HG02642 (cell line): ENCODE results near the gene LAMC3.
"Not testable (repeated sequence)": the region's sequence is repeated elsewhere in the genome, so short reads cannot be mapped to it uniquely, and the experiment has no call there.

Experiments
- ATAC-seq: cut with Tn5 transposase; IDR thresholded peaks from one replicate; pipeline ENCODE4 v1.9.1; 2021; ENCODE audit warnings: mild to moderate bottlenecking; ENCODE audit not compliant: unreplicated experiment, poor library complexity

The LAMC3 gene

DNA sequence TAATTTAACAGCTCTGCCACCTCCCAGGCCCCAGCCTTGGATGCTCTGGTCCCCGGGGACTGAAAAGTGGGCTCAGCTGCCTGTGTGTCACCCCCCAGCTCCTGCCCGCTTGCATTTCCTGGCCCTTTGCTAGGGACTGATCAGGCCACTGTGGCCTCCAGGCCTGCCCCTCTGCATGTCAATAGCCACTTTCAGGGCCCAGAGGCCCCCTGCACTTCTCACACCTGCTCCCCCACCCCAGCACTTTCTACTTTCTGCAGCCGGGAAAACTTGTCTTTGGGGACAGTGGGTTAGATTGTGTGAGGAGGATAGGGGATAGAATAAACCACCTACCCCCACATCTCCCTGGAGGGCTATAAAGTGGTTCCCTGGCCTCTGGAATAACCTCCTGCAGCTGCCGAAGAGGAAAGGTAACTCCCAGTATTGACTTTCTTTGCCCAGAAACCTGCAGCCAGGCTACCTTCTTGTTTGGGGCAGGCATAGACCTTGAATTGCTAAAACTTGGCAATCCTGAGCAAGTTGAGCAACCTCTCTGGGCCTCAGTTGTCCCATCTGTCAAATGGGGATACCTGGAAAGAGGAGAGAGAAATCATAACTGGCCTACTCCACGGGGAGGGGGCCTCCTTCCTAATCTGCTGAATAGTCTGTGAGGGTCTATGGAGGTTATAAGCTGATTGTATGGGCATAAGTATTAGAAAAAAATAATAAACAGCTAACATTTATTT is 95.2 kb downstream of the LAMC3 start:
- ATAC-seq = no peak

GRCh38 chr9:131105952-131106351 is 97.0 kb downstream of the LAMC3 start:
- ATAC-seq = no peak

DNA sequence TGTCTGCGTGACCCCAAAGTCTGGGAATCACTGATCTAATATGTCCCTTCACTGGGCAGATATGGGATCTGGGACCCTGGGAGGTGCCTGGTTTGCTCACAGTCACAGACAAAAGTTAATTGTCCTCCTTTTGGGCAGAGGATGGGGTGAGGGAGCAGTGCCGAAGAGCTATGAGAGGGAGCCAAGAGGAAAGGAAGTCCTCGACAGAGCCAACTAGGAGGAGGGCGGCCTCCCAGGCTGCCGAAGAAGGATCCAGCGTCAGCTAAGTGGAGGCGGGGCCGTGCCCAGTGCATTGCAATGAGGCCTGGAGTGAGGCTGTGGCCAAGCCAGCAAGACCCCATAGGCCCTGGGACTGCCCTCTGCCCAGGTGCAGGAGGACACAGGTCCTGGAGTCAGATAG is 98.8 kb downstream of the LAMC3 start:
- ATAC-seq = no peak

DNA sequence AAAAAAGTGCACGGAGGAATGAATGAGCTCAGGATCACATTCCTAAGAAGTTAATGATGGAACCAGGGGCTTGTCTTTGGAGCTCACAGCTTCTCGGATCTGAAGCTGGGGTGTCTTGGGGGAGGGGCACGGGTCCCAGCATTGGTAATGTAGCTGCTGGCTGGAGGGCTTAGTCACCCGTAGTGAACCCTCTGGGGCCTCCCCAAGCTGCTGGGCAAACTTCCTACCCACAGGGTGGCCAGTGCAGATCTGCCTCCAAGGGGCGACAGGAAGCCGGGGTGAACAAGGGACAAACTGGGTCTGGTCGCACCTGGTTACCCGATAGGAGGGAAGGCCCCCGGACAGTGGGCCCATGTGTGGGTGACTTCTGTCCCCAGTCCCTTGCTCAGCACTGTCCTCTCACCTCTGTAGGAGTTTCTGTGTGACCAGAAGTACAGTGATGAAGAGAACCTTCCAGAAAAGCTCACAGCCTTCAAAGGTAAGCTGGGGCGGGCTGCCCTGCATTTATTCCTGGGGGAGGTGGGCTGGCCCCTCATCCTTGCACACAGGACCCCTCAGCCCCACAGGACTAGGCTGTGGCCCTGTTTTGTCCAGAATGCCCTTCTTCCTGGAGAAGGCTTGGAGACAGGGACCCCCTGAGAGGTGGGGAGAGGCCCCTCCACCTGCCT is 102.3 kb downstream of the LAMC3 start:
- no peak for ATAC-seq

GRCh38 chr9:131111854-131112311 is 102.9 kb downstream of the LAMC3 start:
- no peak for ATAC-seq

DNA sequence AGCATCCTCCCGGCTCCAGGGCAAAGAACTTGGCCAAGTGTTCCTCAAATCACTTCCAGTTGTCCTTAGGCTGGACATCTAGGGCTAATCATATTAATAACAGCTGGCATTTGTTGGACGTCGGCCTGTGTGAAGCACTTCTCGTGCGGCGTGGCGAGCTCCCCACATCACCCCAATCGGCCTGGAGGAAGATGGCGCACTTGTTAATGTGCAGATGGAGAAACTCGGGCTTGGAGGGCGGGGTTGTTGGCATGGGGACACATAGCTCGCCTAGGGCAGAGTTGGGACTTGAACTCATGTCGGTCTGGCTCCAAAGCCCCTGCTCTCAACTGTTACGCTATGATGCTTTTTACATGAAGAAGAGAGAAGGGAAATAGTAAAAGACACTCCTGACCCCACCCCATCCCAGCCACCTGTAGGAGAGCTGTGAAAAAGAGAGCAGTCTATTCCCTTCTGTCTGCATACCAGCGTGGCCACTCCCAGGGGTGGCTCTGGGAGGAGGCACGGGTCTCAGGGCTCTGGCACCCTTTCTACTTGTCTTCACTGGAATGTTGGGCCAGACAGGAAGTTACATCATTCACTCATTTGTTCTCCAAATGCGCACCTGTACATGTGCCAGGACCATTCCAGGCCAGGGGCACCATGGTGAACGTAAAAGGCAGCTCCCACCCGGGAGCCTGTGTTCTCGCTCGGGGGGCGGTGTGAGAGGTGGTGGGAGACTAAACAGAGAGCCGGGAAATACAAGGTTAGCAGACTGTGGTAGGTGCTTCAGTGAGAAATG is 103.6 kb downstream of the LAMC3 start:
- no peak for ATAC-seq

GRCh38 chr9:131113655-131114054 is 104.7 kb downstream of the LAMC3 start:
- no peak for ATAC-seq

- ATAC-seq = no peak
Measured at GRCh38 chr9:131114084-131114535, 105.1 kb downstream of the LAMC3 start.

- ATAC-seq = not testable (repeated sequence)
Measured at GRCh38 chr9:131115360-131115742, 106.4 kb downstream of the LAMC3 start.

DNA sequence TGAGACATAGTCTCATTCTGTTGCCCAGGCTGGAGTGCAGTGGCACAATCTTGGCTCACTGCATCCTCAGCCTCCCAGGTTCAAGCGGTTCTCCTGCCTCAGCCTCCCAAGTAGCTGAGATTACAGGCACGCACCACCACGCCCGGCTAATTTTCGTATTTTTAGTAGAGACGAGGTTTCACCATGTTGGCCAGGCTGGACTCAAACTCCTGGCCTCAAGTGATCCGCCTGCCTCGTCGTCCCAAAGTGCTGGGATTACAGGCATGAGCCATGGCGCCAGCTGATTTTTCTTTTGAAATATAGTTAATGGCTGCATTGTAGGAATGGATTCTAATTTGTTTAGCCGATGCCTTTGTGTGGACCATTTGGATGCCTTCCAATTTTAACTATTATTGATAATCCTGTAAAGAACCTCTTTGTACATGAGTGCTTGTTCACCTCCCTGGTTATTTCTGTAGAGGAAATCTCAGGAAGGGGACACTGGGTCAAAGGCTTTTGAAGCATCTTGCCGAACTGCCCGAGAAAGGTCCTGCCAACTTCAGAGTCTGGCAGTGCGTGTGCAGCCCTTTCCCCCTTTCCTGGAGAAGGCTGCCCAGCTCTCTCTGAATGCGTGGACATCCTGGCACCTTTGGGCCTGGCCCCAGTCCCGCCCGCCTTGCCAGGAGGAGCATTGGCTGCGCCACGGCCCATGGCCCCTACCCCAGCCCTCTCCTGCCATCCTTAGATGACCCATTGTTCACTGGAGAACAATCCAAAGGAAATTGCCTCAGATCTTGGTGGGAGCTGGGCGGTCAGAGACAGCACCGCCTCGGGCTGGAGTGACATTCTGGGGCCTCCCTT is 107.5 kb downstream of the LAMC3 start:
- no peak for ATAC-seq

DNA sequence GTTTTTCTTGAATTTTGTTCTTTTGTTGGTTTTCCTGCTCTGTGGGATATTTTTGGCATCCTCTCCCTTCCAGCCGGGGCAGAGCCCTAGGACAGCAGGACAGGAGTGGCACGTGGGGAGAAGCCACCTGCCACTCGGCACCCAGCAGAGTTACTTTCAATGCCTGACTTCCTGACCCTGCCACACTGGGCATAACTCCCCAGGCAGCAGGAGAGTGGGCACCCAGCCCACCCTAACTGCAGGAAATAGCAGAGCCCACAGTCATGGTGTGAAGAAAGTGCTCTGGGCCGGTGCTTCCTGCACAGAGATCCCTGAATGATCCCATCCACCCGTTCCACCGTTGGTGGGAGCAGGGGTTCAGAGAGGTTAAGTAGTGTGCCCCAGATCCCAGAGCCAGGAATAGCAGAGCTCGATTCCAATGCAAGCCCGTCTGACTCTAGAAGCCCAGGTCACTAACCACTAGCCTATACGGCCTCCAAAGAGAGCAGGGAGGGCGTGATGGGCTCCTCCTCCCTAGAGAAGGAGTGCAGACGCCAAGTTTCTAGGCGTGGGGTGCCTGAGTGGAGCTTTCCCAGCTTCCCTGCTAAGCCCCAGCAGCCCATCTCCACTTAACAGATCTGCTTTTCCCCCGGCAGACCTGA is 108.3 kb downstream of the LAMC3 start:
- ATAC-seq = no peak

DNA sequence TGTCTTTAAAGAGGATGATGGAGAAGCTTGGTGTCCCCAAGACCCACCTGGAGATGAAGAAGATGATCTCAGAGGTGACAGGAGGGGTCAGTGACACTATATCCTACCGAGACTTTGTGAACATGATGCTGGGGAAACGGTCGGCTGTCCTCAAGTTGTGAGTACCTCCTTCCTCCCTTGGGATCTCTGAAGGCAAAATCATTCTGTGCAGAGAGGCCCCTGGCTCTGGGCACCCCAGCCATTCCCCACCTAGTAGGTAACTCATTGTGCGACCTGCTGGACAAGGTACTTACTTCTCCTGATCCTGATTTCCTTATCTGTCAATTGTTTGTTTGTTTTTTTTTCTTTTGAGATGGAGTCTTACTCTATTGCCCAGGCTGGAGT is 108.8 kb downstream of the LAMC3 start:
- no peak for ATAC-seq

GRCh38 chr9:131119600-131119999 is 110.6 kb downstream of the LAMC3 start:
- no peak for ATAC-seq

DNA sequence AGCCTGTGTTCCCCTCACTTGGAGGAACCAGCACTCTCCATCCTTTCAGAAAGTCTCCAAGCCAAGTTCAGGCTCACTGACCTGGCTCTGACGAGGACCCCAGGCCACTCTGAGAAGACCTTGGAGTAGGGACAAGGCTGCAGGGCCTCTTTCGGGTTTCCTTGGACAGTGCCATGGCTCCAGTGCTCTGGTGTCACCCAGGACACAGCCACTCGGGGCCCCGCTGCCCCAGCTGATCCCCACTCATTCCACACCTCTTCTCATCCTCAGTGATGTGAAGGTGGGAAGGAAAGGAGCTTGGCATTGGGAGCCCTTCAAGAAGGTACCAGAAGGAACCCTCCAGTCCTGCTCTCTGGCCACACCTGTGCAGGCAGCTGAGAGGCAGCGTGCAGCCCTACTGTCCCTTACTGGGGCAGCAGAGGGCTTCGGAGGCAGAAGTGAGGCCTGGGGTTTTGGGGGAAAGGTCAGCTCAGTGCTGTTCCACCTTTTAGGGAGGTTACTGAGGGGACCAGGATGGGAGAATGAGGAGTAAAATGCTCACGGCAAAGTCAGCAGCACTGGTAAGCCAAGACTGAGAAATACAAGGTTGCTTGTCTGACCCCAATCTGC is 111.8 kb downstream of the LAMC3 start:
- no peak for ATAC-seq

- no peak for ATAC-seq
Measured at GRCh38 chr9:131121346-131121745, 112.4 kb downstream of the LAMC3 start.

GRCh38 chr9:131122158-131122557 is 113.2 kb downstream of the LAMC3 start:
- no peak for ATAC-seq

DNA sequence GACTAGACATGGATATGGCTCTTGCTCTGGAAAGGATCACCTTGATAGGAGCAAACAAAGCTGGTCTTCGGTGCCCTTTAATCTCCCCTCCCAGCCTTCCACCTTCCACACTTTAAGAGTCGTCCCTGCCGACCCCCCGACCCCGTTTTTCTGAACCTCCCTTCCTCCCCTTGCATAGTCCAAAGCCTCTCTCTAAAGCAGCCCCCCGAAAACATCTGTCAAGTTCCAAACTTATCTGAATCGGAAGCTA is 116.0 kb downstream of the LAMC3 start:
- no peak for ATAC-seq

DNA sequence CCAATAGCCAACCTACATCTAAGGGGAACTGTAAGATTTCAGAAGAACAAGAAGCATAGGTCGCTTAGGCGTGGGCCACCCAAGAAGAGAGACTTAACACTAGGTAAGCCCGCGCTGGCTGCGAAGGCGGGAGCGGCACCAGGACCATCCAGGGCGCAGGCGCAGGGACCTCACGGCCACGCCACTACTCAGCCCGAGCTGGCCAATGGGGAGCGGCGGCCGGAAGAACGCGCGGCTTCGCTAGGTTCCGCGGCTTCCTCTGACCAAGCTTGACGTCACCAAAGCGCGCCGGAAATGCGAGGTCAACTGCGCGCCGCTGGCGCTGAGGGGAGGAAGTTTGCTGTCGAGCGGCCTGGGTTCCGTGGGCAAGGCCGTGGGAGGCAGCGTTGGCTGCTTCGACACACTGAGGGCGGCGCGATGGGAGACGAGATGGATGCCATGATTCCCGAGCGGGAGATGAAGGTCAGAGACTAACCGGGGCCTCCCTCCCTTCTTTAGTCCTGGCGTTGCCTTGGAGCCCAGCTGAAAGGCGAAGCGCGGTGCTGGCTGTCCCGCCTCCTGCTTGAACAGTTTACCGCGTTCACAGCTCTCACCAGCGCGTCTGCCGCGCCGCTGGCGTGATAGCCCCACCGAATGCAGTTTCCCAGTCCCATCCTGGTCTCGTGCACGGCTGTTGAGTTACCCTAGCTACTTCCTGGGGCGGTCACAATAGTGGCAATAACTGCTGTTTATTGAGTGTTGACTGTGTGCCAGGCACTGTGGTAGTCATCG is 116.5 kb downstream of the LAMC3 start, which contains the start of gene NUP214:
NUP214 (plus strand) TSS at position 299 of the 771 bp plus-strand sequence; CDS start at position 418, 119 bp downstream.
- peak; percentile 98 for ATAC-seq

DNA sequence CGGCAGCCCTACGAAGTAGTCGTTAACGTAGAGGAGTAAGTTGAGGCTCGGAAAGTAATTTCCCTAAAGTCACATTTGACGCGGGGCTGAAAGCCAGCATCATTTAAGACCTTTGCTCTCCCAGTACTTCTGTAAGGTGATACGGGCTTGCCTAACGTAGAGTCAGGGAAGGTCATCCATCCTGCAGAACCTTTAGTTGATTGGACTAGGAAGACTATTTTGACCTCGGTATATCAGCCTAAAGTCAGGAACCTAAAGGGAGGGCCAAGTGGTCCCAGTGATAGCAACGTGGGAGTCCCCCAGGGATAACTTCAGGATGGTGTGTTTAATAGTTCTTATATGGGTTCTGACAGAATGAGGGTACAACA is 117.1 kb downstream of the LAMC3 start:
- no peak for ATAC-seq
